Measurements from ENCODE around the gene HPCAL1. TPM values are rescaled to one million over a fixed set of nuclear protein-coding genes. Genes with fewer than 3 reads are reported as not detected.

The HPCAL1 gene
- polyA plus RNA-seq, 1 donor from 2014 or later = 63.4 TPM

DNA sequence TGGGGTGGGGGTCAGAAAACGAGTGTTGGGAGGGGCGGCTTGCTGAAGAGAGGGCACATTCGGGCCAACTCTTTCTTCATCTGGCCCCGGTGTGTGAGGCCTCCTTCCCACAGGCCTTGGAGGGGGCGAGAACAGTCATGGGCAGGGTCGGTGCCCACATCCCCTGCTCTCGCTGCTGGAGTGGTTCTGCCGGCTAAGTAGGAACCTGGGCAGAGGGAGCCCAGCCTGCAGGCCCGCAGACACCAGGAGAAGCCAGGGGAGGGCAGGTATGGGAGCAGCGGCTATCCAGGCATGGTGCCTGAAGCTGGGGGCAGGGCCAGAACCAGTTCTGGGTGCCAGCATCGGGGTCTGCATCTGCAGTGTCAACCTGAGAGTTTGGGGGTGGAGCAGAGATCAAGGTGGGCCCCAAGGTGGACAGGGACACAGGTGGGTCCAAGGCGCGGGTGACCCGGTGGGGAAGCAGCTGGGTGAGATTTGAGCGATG is 46.6 kb upstream of the HPCAL1 start:
- Histone ChIP-seq H3K79me2 (replicated peaks; ENCODE audit: insufficient read depth, low read length) (no peaks in the 10 kb centered on the region), H3K27ac (ENCODE audit: low read length) (no peak overlapping the region), H2AFZ (ENCODE audit: low read depth, low read length) (no peak overlapping the region), H3K27me3 (ENCODE audit: insufficient read depth, low read depth, low read length) (no peaks in the 10 kb centered on the region), H3K4me2 (ENCODE audit: low read length) (no peak overlapping the region), H4K20me1 (ENCODE audit: insufficient read depth) (no peaks in the 10 kb centered on the region), H3K9me2 (ENCODE audit: insufficient read depth, low read length) (no peaks in the 10 kb centered on the region), H3K4me3 (ENCODE audit: low read length) (no peak overlapping the region), H3F3A (ENCODE audit: insufficient read depth, low read length, poor library complexity, severe bottlenecking) (no peaks in the 10 kb centered on the region), H3K9me3 (ENCODE audit: low read length) (no peaks in the 10 kb centered on the region), H3K36me3 (ENCODE audit: insufficient read depth, low read length) (no peaks in the 10 kb centered on the region), H3K9ac (ENCODE audit: low read length) (no peak overlapping the region)
- TF ChIP-seq, protein P1, sequence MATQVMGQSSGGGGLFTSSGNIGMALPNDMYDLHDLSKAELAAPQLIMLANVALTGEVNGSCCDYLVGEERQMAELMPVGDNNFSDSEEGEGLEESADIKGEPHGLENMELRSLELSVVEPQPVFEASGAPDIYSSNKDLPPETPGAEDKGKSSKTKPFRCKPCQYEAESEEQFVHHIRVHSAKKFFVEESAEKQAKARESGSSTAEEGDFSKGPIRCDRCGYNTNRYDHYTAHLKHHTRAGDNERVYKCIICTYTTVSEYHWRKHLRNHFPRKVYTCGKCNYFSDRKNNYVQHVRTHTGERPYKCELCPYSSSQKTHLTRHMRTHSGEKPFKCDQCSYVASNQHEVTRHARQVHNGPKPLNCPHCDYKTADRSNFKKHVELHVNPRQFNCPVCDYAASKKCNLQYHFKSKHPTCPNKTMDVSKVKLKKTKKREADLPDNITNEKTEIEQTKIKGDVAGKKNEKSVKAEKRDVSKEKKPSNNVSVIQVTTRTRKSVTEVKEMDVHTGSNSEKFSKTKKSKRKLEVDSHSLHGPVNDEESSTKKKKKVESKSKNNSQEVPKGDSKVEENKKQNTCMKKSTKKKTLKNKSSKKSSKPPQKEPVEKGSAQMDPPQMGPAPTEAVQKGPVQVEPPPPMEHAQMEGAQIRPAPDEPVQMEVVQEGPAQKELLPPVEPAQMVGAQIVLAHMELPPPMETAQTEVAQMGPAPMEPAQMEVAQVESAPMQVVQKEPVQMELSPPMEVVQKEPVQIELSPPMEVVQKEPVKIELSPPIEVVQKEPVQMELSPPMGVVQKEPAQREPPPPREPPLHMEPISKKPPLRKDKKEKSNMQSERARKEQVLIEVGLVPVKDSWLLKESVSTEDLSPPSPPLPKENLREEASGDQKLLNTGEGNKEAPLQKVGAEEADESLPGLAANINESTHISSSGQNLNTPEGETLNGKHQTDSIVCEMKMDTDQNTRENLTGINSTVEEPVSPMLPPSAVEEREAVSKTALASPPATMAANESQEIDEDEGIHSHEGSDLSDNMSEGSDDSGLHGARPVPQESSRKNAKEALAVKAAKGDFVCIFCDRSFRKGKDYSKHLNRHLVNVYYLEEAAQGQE (IDR thresholded peaks at IDR 0.05; ENCODE audit: borderline replicate concordance) = no peak

DNA sequence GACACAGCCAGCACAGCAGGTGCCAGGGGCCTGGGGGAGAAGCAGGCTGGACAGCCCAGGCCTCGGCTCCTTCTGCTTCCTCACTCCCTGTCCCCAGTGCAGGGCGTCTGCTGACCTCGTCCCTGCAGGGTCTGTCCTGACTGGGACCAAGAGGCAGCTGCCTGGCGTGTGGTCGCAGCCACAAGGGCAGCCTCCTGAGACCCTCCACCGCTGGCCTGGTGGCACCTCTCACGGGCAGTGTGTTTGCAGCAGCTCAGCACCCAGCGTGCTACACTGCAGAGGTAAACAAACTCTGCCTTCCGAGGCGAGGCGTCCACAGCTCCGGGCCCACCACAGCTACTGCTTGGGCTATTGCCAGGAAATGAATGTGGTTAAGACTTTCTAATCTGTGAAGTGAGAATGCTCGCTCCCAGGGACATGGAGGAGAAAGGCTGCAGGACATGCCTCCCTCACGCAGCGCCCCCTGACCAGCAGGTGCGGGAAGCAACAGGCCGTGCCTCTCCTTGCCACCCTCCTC is 46.1 kb upstream of the HPCAL1 start:
- TF ChIP-seq, protein P2, sequence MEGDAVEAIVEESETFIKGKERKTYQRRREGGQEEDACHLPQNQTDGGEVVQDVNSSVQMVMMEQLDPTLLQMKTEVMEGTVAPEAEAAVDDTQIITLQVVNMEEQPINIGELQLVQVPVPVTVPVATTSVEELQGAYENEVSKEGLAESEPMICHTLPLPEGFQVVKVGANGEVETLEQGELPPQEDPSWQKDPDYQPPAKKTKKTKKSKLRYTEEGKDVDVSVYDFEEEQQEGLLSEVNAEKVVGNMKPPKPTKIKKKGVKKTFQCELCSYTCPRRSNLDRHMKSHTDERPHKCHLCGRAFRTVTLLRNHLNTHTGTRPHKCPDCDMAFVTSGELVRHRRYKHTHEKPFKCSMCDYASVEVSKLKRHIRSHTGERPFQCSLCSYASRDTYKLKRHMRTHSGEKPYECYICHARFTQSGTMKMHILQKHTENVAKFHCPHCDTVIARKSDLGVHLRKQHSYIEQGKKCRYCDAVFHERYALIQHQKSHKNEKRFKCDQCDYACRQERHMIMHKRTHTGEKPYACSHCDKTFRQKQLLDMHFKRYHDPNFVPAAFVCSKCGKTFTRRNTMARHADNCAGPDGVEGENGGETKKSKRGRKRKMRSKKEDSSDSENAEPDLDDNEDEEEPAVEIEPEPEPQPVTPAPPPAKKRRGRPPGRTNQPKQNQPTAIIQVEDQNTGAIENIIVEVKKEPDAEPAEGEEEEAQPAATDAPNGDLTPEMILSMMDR (IDR thresholded peaks at IDR 0.05; ENCODE audit: poor library complexity, severe bottlenecking) = no peak
- TF ChIP-seq RAD21 (conservative IDR thresholded peaks at IDR 0.05) (no peak), POLR2AphosphoS5 (IDR thresholded peaks at IDR 0.05) (no peak), MXI1 (conservative IDR thresholded peaks at IDR 0.05; ENCODE audit: poor library complexity, severe bottlenecking) (no peak), EP300 (conservative IDR thresholded peaks at IDR 0.05; ENCODE audit: poor library complexity, severe bottlenecking) (no peak), TAF1 (IDR thresholded peaks at IDR 0.05; ENCODE audit: low read depth) (no peak), SMC3 (conservative IDR thresholded peaks at IDR 0.05; ENCODE audit: poor library complexity) (no peak), EZH2 (IDR thresholded peaks at IDR 0.05; ENCODE audit: borderline replicate concordance, insufficient read depth, low read length, poor library complexity, severe bottlenecking) (no peak)
- TF ChIP-seq, protein P1 (IDR thresholded peaks at IDR 0.05; ENCODE audit: borderline replicate concordance) = no peak

More for the DNA sequence above, 46.1 kb upstream of the HPCAL1 start:
- no peaks in the 10 kb centered on the region for H3F3A ChIP-seq (ENCODE audit: insufficient read depth, low read length, poor library complexity, severe bottlenecking)
- no peak overlapping the region for H3K4me2 ChIP-seq (ENCODE audit: low read length)
- H3K27ac ChIP-seq (ENCODE audit: low read length) = no peak overlapping the region
- H3K4me3 ChIP-seq (ENCODE audit: low read length) = no peak overlapping the region
- no peak overlapping the region for H2AFZ ChIP-seq (ENCODE audit: low read depth, low read length)
- no peaks in the 10 kb centered on the region for H3K27me3 ChIP-seq (ENCODE audit: insufficient read depth, low read depth, low read length)
- no peaks in the 10 kb centered on the region for H3K36me3 ChIP-seq (ENCODE audit: insufficient read depth, low read length)
- H3K9ac ChIP-seq (ENCODE audit: low read length) = no peak overlapping the region
- H3K9me3 ChIP-seq (ENCODE audit: low read length) = no peaks in the 10 kb centered on the region
- no peaks in the 10 kb centered on the region for H3K9me2 ChIP-seq (ENCODE audit: insufficient read depth, low read length)
- no peaks in the 10 kb centered on the region for H4K20me1 ChIP-seq (ENCODE audit: insufficient read depth)
- H3K79me2 ChIP-seq (replicated peaks; ENCODE audit: insufficient read depth, low read length) = no peaks in the 10 kb centered on the region
